ENCODE data around the gene BPHL.

GRCh38 chr6:3138341-3138740 is 19.8 kb downstream of the BPHL start:
- TF ChIP-seq, protein P1, sequence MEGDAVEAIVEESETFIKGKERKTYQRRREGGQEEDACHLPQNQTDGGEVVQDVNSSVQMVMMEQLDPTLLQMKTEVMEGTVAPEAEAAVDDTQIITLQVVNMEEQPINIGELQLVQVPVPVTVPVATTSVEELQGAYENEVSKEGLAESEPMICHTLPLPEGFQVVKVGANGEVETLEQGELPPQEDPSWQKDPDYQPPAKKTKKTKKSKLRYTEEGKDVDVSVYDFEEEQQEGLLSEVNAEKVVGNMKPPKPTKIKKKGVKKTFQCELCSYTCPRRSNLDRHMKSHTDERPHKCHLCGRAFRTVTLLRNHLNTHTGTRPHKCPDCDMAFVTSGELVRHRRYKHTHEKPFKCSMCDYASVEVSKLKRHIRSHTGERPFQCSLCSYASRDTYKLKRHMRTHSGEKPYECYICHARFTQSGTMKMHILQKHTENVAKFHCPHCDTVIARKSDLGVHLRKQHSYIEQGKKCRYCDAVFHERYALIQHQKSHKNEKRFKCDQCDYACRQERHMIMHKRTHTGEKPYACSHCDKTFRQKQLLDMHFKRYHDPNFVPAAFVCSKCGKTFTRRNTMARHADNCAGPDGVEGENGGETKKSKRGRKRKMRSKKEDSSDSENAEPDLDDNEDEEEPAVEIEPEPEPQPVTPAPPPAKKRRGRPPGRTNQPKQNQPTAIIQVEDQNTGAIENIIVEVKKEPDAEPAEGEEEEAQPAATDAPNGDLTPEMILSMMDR (IDR thresholded peaks at IDR 0.05): no peak
- TF ChIP-seq POLR2A (IDR thresholded peaks at IDR 0.05) (no peak), EP300 (IDR thresholded peaks at IDR 0.05) (no peak)

All from tibial nerve (tissue), 4 donors.